ENCODE data around the gene NMNAT3. TPM values are rescaled to one million over a fixed set of nuclear protein-coding genes. Genes with fewer than 3 reads are reported as not detected.

The NMNAT3 gene
- total RNA-seq, 2 donors from 2014 or later = 3.0 to 14.1 TPM

DNA sequence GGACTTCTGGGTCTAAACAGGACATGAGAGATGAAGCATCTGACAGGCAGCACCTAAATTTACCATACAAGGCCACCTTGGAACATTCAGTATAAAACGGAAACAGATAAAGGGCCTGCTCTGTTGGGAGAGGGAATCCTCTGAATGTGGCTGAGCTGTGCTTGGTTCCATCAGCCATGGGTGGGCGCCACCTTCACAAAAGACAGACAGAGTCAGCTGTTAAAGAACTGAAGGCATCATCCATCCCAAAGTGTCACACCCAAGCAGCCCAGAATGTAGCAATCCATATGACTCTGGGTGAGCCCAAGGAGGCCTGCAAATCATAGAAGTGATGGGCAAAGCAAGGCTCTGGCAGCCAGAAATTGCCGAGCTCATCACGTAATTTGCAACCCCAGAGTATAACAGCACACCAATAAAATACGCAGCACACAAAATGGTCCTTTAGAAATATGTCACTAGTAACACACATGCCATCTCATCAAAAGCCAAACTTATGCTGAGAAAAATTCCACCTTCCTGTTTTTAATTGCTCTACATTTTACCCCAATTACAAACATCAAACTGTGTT lies 113.4 kb downstream of the NMNAT3 start:
- DNase-seq (ENCODE audit: low spot score) (no peak), ATAC-seq (ENCODE audit: insufficient number of reproducible peaks, low FRiP score, low read depth) (no peak)
- Histone ChIP-seq H3K36me3 (no peaks in the 10 kb centered on the region), H3K4me3 (no peak overlapping the region), H3K27ac (no peak overlapping the region), H3K4me1 (ENCODE audit: control insufficient read depth in 1 of 2, low read depth in 2 of 2) (no peaks in the 10 kb centered on the region), H3K27me3 (replicated peaks; ENCODE audit: insufficient read depth) (no peaks in the 10 kb centered on the region), H3K9me3 (no peaks in the 10 kb centered on the region)
- no peak for TF ChIP-seq CTCF (IDR thresholded peaks at IDR 0.05)

GRCh38 chr3:139561959-139562676 lies 115.7 kb downstream of the NMNAT3 start:
- peak; percentile 68 for TF ChIP-seq CTCF (IDR thresholded peaks at IDR 0.05)
- H3K9me3 ChIP-seq = no peaks in the 10 kb centered on the region
- no peak for DNase-seq (ENCODE audit: low spot score)
- H3K36me3 ChIP-seq = no peaks in the 10 kb centered on the region
- H3K4me1 ChIP-seq (ENCODE audit: control insufficient read depth in 1 of 2, low read depth in 2 of 2) = no peaks in the 10 kb centered on the region
- H3K27me3 ChIP-seq (replicated peaks; ENCODE audit: insufficient read depth) = no peaks in the 10 kb centered on the region
- no peak overlapping the region for H3K4me3 ChIP-seq
- no peak overlapping the region for H3K27ac ChIP-seq
- ATAC-seq (ENCODE audit: insufficient number of reproducible peaks, low FRiP score, low read depth) = no peak

- Histone ChIP-seq H3K27me3 (replicated peaks; ENCODE audit: insufficient read depth) (no peaks in the 10 kb centered on the region), H3K36me3 (no peaks in the 10 kb centered on the region), H3K4me3 (no peak overlapping the region), H3K9me3 (no peaks in the 10 kb centered on the region), H3K27ac (no peak overlapping the region), H3K4me1 (ENCODE audit: control insufficient read depth in 1 of 2, low read depth in 2 of 2) (no peaks in the 10 kb centered on the region)
- DNase-seq (ENCODE audit: low spot score) (no peak), ATAC-seq (ENCODE audit: insufficient number of reproducible peaks, low FRiP score, low read depth) (no peak)
- TF ChIP-seq CTCF (IDR thresholded peaks at IDR 0.05) = no peak
These were observed 116.4 kb downstream of the NMNAT3 start for GRCh38 chr3:139561255-139561817.

- Histone ChIP-seq H3K27ac (no peak overlapping the region), H3K9me3 (no peaks in the 10 kb centered on the region), H3K36me3 (no peaks in the 10 kb centered on the region), H3K4me1 (ENCODE audit: control insufficient read depth in 1 of 2, low read depth in 2 of 2) (no peaks in the 10 kb centered on the region), H3K27me3 (replicated peaks; ENCODE audit: insufficient read depth) (no peaks in the 10 kb centered on the region), H3K4me3 (no peak overlapping the region)
- TF ChIP-seq CTCF (IDR thresholded peaks at IDR 0.05) = no peak
- ATAC-seq (ENCODE audit: insufficient number of reproducible peaks, low FRiP score, low read depth) (no peak), DNase-seq (ENCODE audit: low spot score) (no peak)
These were observed 117.4 kb downstream of the NMNAT3 start for GRCh38 chr3:139560411-139560810.

- Histone ChIP-seq H3K4me3 (no peak overlapping the region), H3K36me3 (no peaks in the 10 kb centered on the region), H3K9me3 (no peaks in the 10 kb centered on the region), H3K4me1 (ENCODE audit: control insufficient read depth in 1 of 2, low read depth in 2 of 2) (no peaks in the 10 kb centered on the region), H3K27ac (no peak overlapping the region), H3K27me3 (replicated peaks; ENCODE audit: insufficient read depth) (no peaks in the 10 kb centered on the region)
- no peak for TF ChIP-seq CTCF (IDR thresholded peaks at IDR 0.05)
- ATAC-seq (ENCODE audit: insufficient number of reproducible peaks, low FRiP score, low read depth) (no peak), DNase-seq (ENCODE audit: low spot score) (no peak)
These were observed 118.2 kb downstream of the NMNAT3 start for GRCh38 chr3:139559541-139559940.

Data from thoracic aorta (tissue), 2 donors.